ENCODE results near the gene WFS1. TPM values are rescaled to one million over a fixed set of nuclear protein-coding genes. Genes with fewer than 3 reads are reported as not detected.

WFS1 gene
- polyA plus RNA-seq, 1 experiment = 46.8 TPM

DNA sequence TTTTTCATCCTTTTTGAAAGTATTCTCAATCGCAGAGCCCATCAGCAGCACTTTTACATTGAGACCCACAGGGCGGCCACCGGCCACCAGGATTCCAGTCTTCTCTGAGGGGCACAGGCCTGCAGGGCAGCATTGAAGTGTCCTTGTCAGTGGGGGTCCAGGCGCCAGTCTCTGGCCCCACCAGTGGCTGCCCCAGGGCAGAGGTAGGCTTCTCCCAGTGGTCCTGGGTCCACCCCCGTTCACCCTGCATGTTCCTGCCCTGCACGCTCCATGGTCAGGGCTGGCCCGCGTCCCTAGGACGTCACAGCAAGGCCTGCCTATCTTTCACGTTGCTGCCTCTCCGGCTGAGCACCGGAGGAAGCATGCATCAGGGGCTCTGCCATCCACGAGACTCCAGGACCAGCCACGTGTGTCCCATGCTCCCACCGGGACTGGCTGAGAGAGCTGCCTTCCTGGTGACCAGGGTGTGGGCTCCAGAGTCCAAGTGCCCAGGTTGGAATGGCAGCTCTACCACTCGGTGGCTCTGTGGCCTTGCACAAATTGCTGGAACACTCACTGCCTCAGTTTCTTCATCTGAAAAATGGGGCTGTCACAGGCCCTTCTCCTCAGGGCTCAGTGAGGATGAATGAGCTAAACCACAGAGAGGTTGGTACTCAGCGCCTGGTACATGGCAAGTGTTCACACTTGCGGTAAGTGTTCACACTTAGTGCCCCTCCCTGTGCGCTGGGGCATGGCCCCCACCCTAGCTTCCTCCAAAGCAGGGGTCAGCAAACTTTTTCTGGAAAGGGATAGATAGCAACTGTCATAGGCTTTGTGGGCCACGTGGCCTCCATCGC, 38.6 kb upstream of the WFS1 start:
- DNase-seq (ENCODE audit: low read depth, low spot score) = no peak
- CTCF ChIA-PET = interaction anchor here (2.3 kb wide), 1 partner anchor 19 kb away, joined by 7 read pairs; no protein-coding TSS in a partner anchor
- H3K27me3 ChIP-seq (ENCODE audit: control insufficient read depth, insufficient read depth, low read length) = peaks cover 2% of the 10 kb centered on the region
- TF ChIP-seq CTCF (IDR thresholded peaks at IDR 0.05; ENCODE audit: low read depth, low read length) = no peak
- POLR2A ChIA-PET = no interaction called here
- no peaks in the 10 kb centered on the region for H3K9me3 ChIP-seq (ENCODE audit: control insufficient read depth, insufficient read depth, low read length)
- H3K27ac ChIP-seq (ENCODE audit: low read depth, low read length) = no peak overlapping the region
- H3K4me3 ChIP-seq (ENCODE audit: low read depth, low read length) = no peak overlapping the region

- no peak for TF ChIP-seq CTCF (IDR thresholded peaks at IDR 0.05; ENCODE audit: low read depth, low read length)
- no peak overlapping the region for H3K4me3 ChIP-seq (ENCODE audit: low read depth, low read length)
- POLR2A ChIA-PET = no interaction called here
- no peaks in the 10 kb centered on the region for H3K9me3 ChIP-seq (ENCODE audit: control insufficient read depth, insufficient read depth, low read length)
- DNase-seq (ENCODE audit: low read depth, low spot score) = no peak
- H3K27ac ChIP-seq (ENCODE audit: low read depth, low read length) = no peak overlapping the region
- H3K27me3 ChIP-seq (ENCODE audit: control insufficient read depth, insufficient read depth, low read length) = peaks cover 2% of the 10 kb centered on the region
- CTCF ChIA-PET = interaction anchor here (2.3 kb wide), 1 partner anchor 19 kb away, joined by 7 read pairs; no protein-coding TSS in a partner anchor
Observed at GRCh38 chr4:6231663-6232165, 37.9 kb upstream of the WFS1 start.

- POLR2A ChIA-PET = no interaction called here
- H3K9me3 ChIP-seq (ENCODE audit: control insufficient read depth, insufficient read depth, low read length) = no peaks in the 10 kb centered on the region
- peaks cover 4% of the 10 kb centered on the region for H3K27me3 ChIP-seq (ENCODE audit: control insufficient read depth, insufficient read depth, low read length)
- no peak overlapping the region for H3K27ac ChIP-seq (ENCODE audit: low read depth, low read length)
- DNase-seq (ENCODE audit: low read depth, low spot score) = no peak
- TF ChIP-seq CTCF (IDR thresholded peaks at IDR 0.05; ENCODE audit: low read depth, low read length) = no peak
- H3K4me3 ChIP-seq (ENCODE audit: low read depth, low read length) = no peak overlapping the region
- CTCF ChIA-PET = interaction anchor here (2.3 kb wide), 1 partner anchor 17 kb away, joined by 7 read pairs; no protein-coding TSS in a partner anchor
Observed at GRCh38 chr4:6232836-6233785, 36.5 kb upstream of the WFS1 start.

DNA sequence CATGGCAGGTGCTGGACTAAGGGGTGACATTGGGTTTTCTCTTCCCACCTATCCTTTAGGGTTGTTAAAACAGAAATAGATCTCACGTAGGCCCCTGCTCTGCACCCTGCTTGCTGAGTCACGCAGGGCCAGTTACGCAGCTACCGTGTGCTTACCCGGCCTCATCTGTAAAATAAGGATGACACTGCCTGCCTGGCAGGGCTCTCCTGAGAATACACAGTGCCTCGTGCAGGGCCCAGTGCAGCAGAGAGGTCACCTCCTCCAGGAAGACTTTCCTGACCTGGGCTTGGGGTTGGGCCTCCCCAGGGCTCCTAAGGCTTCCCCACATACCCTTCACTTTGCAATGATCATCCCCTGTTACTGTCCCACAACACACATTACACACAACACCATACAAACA, 35.7 kb upstream of the WFS1 start:
- Histone ChIP-seq H3K27me3 (ENCODE audit: control insufficient read depth, insufficient read depth, low read length) (peaks cover 4% of the 10 kb centered on the region), H3K9me3 (ENCODE audit: control insufficient read depth, insufficient read depth, low read length) (no peaks in the 10 kb centered on the region), H3K4me3 (ENCODE audit: low read depth, low read length) (no peak overlapping the region), H3K27ac (ENCODE audit: low read depth, low read length) (no peak overlapping the region)
- no peak for DNase-seq (ENCODE audit: low read depth, low spot score)
- no peak for TF ChIP-seq CTCF (IDR thresholded peaks at IDR 0.05; ENCODE audit: low read depth, low read length)
- ChIA-PET CTCF (no interaction called here), POLR2A (no interaction called here)

Data from AG04450 (cell line).